GM13976 (cell line): ENCODE results near the gene SELENOM.
"Not testable (repeated sequence)": the region's sequence is repeated elsewhere in the genome, so short reads cannot be mapped to it uniquely, and the experiment has no call there.

Experiments
- DNase-seq: peaks from one replicate; pipeline ENCODE4 v3.0.0; 2012; ENCODE audit warnings: low spot score
- in situ Hi-C: fragments of 300-500 bp; cut with MboI; formaldehyde crosslinking; loops from one replicate; pipeline ENCODE4 v1.12.0; 2022; ENCODE audit warnings: low sequenced_read_pairs, mixed read lengths, inconsistent platforms; ENCODE audit not compliant: unreplicated experiment
- TF ChIP-seq, protein P1 (sequence below): IDR thresholded peaks from 2 replicates; pipeline ENCODE4 v1.5.1; 2012; ENCODE audit warnings: borderline replicate concordance, mild to moderate bottlenecking; ENCODE audit not compliant: insufficient read depth; ENCODE audit errors: extremely low read depth, missing control alignments, control extremely low read depth

The SELENOM gene

DNA sequence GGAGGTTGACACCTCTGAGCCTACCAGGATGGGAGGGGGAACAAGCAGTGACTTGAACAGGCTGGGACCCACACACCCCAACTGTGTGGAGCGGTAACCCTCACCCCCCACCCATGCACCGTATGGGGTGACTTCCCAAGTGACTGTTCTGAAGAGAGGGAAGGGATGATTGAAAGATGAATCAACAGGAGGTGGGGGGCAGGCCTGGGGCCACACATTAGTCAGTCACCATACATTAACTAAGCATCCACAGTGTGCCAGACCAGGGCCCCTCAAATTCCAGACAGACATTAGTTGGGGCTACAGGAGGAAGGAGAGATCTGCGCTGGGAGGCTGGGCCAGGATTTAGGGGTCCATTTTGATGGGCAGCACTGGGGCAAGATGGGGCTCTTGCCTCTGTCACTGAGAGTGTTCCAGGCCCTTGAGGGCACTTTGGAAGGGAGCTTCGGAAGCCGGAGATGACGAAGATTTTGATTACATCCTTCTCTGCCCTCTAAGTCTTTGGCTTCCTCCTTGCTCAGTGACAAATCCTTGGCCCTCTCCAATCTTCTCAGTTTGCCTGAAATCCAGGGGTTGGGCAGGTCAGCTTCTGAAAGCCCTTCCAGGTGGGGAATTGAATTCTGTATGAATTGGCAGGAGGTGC lies 25.3 kb downstream of the SELENOM start:
- TF ChIP-seq, protein P1, sequence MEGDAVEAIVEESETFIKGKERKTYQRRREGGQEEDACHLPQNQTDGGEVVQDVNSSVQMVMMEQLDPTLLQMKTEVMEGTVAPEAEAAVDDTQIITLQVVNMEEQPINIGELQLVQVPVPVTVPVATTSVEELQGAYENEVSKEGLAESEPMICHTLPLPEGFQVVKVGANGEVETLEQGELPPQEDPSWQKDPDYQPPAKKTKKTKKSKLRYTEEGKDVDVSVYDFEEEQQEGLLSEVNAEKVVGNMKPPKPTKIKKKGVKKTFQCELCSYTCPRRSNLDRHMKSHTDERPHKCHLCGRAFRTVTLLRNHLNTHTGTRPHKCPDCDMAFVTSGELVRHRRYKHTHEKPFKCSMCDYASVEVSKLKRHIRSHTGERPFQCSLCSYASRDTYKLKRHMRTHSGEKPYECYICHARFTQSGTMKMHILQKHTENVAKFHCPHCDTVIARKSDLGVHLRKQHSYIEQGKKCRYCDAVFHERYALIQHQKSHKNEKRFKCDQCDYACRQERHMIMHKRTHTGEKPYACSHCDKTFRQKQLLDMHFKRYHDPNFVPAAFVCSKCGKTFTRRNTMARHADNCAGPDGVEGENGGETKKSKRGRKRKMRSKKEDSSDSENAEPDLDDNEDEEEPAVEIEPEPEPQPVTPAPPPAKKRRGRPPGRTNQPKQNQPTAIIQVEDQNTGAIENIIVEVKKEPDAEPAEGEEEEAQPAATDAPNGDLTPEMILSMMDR, result no peak
- DNase-seq, result no peak
- in situ Hi-C loops, result no loop called here

DNA sequence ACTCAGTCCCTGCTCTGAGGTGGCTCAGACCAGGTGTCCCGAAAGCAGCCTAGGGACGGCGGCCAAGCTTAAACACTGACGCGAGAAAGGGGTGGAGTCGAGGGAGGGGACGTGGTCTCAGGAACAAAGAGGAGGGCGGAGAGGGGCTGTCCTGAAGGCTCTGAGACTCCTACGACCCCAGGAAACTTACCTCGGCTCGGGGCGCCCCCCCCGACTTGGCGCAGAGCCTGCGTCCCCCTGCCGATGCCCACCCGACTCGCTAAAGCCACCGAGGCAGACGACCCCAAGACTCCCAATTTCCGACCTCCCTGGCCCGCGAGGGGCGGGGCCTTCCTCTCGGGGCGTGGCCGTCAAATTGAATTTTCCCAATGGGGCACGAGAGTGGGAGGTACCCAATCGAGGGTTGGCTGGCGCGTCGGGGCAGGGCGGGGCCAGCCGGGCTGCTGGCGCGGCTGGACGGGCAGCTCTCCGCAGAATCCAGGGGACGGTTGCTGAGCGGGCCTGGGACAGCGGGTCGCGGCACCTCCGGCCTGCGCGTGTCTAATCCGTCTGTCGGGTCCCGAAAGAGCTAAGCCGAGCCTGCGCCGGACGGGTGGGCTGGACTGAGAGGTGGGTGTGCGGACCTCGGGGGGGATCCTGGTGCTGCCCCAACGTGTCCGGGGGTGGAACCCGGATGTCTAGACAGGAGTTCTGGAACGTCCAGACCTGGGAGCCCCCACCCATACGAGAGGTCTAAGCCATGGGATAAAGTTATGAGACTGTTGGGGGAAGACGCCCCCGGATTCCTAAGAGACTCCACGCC lies 26.3 kb downstream of the SELENOM start, which contains the start of gene SMTN:
SMTN (plus strand) TSS at position 471 of the 802 bp plus-strand sequence. CDS start 1,941 bp downstream, outside the sequence.
- DNase-seq, result peak; percentile 96
- TF ChIP-seq, protein P1, result no peak
- in situ Hi-C loops, result no loop called here

DNA sequence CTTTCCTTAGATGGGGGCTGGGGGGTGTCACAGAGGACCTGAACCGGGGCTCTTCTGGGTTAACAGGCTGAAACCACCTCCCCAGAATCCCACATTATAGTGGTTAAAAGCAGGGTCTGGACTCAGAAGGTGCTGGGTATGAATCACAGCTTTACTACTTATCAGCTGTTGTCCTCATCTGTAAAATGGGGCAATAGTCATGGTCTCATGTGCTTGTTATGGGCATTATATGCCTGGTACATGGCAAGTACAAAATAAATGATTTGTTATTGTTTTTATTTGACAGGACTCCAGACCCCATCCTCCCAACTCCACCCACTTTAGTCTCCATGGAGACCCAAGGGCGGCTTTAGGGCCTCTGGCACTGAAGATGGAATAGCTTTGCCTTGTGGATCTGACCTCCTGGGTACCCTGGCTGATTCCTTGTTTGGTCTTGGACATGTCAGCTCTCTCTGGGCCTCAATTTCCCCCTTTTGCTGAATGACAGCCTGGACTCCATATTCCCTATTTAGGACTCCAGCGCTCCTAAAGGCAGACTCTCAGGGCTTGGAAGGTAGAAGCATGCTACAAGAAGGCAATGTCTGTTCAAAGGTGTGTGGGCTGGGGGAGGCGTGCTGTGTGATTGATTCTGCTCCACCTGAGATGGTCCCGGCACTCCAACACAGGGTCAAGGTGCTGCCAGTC lies 27.1 kb downstream of the SELENOM start:
- in situ Hi-C loops, result no loop called here
- no peak for DNase-seq
- TF ChIP-seq, protein P1, result no peak

DNA sequence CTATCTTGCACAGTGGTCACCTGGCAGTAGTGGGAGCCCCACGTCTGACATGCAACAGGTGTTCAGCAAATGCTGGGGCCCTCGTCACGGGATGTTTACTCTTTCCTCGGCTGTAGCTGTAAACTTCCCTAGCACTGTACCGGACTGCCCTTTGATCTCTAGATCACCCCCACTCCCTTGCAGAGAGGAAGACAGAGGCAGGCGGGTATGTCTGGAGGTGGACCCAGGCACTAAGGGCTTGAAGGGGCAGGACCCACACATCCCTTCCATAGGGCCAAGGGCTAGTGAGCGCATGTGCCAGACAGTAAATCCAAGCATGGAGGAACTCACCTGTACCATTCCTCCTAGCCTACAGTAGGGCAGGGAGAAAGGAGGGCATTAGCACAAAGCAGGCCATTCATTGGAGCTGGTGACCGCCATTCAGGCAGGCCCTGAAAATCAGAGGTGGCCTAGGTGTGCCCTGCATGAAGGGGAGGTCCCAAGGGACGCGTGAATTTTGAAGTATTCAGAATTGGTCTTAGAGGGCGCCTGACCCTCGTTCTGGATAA lies 28.2 kb downstream of the SELENOM start:
- TF ChIP-seq, protein P1, result no peak
- DNase-seq, result no peak
- in situ Hi-C loops, result no loop called here

DNA sequence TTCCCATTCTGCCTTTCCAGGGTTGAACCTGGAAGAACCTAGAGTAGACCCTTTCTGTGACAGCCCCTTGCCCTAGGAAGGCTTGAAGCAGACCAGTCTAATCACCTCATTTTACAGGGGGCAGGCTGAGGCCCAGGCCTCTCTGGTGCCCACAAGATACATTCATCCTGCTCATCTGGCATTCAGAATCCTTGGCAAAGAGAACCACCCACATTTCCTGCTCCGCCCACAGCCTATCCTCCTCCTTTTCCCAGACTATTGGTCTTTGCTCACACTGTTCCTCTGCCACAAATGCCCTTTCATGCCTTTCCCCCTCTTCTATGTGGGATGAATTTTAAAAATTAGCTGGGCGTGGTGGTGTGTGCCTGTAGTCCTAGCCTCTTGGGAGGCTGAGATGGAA lies 29.0 kb downstream of the SELENOM start:
- DNase-seq, in situ Hi-C loops: not testable (repeated sequence)

GRCh38 chr22:31077681-31078080 lies 29.7 kb downstream of the SELENOM start:
- in situ Hi-C loops, result no loop called here
- DNase-seq, result no peak
- TF ChIP-seq, protein P1, result no peak

GRCh38 chr22:31075961-31076360 lies 31.4 kb downstream of the SELENOM start:
- in situ Hi-C loops, result no loop called here
- DNase-seq, result no peak
- TF ChIP-seq, protein P1, result no peak

- DNase-seq, in situ Hi-C loops: not testable (repeated sequence)
These were observed 33.7 kb downstream of the SELENOM start for GRCh38 chr22:31073545-31074145.

DNA sequence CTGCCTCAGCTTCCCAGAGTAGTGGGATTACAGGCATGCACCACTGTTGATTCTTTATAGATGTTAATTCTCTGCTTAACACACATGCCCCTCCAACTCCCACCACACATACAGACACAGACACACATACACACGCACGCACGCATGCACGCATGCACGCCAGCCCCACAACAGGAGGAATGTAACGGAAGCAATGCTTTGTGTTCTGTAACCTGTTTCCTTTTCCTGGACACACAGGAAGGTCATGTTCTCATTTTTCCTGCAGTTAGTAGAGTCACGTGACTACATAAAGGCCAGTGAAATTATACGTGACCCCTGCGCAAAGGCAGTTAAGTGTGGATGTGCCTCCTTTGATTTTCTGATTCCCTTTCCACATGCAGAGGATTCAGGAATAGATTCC lies 34.2 kb downstream of the SELENOM start:
- DNase-seq, in situ Hi-C loops: not testable (repeated sequence)

DNA sequence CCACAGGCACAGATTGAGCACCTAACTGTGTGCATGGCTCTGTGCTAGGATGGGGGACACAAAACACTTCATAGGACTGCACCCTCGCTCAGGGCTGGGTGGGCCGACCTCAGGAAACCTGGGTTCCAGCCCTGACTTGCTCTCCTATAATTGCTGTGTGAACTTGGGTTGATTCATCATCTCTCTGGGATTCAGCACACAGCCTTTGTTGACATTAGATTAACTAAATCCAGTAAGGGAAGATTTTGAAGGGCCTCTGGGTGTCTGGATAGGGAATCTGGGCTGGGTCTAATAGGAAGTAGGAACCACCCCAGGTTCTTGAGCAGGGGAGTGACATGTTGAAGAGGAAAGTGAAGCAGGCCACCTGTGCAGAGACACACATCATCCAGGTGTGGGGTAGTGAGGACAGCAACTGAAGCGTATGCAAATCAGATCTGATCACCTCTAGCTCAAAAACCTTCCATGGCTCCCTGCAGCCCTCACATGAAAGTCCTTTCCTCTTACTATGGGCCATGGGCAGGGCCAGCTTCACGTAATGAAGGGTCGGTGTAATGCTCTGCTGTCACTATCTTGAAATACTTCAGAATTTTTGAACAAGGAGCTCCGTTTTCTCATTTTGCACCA lies 37.6 kb downstream of the SELENOM start:
- in situ Hi-C loops, DNase-seq: not testable (repeated sequence)
